HL-60/S4 treated with phorbol 12-myristate 13-acetate at 8.2 ng/mL for 4 days and 3 days (cell line): ENCODE results near the gene AKAP1.

Source experiments
- in situ Hi-C: fragments of 300-500 bp; cut with MboI; formaldehyde crosslinking; loops from 2 replicates; pipeline ENCODE4 v1.15.0; 2022; ENCODE audit warnings: low sequenced_read_pairs

The AKAP1 gene

DNA sequence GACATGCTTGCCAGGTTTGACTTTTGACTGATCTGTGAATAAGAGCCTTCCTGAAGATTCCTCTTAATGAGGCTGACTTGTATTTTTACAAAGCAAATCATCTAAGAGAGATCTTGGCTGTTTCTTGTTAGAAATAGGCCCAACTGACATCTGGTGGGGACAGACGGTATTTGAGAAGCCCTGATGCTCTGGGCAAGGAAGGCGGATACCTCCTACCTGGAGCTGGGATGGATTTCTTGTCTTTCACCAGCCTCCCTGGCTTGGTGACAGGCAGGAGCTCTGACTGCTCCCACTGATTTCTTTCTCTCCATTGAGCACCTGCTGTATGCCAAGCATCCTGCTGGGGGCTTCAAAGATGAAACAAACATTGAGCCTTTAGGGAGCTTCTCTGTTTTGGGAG lies 40.4 kb downstream of the AKAP1 start:
- in situ Hi-C loops, result loop anchor here (25.0 kb wide), 1 partner anchor 712 kb away; no protein-coding TSS in a partner anchor

DNA sequence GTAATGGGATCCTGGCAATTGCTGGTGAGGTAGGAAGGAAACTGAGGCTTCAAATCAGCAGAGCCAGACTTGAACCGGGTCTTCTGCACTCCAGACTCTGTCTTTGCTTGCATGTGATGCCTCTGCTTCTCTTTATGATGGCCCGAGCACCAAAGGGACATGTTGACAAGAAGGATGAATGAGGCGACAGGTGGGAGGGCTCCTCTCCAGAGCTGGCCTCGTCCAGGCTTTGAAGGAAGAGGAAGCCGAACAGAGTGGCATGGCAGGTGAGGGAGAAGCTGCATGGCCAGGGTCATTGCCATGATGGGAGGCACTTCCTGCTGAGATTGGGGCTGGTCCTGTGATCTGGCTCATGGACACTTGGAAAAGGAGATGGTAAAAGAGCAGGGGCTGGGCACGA lies 40.8 kb downstream of the AKAP1 start:
- in situ Hi-C loops, result loop anchor here (25.0 kb wide), 1 partner anchor 711 kb away; no protein-coding TSS in a partner anchor

DNA sequence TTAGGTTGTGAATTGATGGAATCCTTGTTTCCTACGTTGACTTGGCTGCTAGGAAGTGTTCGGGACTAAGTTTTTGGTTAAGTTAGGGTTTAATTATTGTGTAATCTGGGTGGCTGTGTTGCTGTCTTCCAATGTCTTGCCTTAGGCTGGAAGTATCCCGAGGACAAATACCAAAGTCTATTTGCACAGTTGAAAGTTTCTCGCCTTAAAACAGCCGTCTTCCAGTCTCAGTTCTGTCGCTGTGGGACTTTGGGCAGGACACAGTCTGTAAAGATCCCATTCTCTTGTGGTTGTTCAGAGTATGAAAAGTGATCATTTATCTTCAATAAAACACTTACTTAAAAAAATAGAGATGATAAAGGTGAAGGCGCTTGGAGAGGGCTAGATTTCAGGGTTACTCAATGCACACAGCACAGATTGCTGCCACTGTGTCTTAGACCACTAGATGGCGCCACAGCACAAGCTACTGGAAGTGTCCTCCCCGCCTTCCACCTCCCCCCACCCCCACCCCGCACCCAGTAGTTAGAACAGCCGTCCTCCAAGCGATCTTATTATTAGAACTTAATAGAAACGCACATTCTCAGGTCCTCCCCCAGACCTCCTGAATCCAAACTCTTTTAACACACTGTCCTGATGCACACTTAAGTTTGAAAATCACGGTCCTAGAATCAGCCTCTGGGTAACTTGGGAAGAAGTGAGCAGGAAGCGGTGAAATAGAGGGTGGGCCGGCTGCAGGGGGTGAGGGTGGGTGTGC lies 45.8 kb downstream of the AKAP1 start:
- in situ Hi-C loops, result loop anchor here (25.0 kb wide), 1 partner anchor 706 kb away; no protein-coding TSS in a partner anchor

DNA sequence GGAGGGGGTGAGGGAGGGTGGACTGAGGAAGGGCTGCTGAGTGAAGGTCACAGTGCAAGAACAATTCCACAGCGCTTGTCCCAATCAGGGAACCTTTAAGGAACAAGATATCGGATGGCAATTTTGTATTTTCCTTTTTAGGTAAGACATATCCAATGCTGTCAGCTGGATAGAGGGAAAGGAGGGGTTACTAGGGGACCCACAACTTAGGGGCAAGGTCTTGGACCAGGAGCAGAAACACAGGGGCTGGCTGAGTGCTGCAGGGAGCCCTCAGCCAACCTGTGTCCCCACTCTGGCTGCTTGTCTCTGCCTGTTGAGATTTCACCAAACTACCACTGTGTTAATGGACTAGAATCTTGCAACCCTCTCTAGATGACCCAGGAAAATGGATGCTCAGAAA lies 47.6 kb downstream of the AKAP1 start:
- in situ Hi-C loops, result loop anchor here (25.0 kb wide), 1 partner anchor 705 kb away; no protein-coding TSS in a partner anchor

- in situ Hi-C loops, result loop anchor here (25.0 kb wide), 1 partner anchor 704 kb away; no protein-coding TSS in a partner anchor
These were observed 48.4 kb downstream of the AKAP1 start for GRCh38 chr17:57133486-57133885.

- in situ Hi-C loops, result loop anchor here (25.0 kb wide), 1 partner anchor 702 kb away; no protein-coding TSS in a partner anchor
These were observed 50.2 kb downstream of the AKAP1 start for GRCh38 chr17:57135026-57135788.

GRCh38 chr17:57135789-57136291 lies 50.8 kb downstream of the AKAP1 start:
- in situ Hi-C loops, result loop anchor here (25.0 kb wide), 1 partner anchor 701 kb away; no protein-coding TSS in a partner anchor

GRCh38 chr17:57136355-57136754 lies 51.3 kb downstream of the AKAP1 start:
- in situ Hi-C loops, result loop anchor here (25.0 kb wide), 1 partner anchor 701 kb away; no protein-coding TSS in a partner anchor

GRCh38 chr17:57138030-57138911 lies 53.2 kb downstream of the AKAP1 start:
- in situ Hi-C loops, result loop anchor here (25.0 kb wide), 1 partner anchor 699 kb away; no protein-coding TSS in a partner anchor

DNA sequence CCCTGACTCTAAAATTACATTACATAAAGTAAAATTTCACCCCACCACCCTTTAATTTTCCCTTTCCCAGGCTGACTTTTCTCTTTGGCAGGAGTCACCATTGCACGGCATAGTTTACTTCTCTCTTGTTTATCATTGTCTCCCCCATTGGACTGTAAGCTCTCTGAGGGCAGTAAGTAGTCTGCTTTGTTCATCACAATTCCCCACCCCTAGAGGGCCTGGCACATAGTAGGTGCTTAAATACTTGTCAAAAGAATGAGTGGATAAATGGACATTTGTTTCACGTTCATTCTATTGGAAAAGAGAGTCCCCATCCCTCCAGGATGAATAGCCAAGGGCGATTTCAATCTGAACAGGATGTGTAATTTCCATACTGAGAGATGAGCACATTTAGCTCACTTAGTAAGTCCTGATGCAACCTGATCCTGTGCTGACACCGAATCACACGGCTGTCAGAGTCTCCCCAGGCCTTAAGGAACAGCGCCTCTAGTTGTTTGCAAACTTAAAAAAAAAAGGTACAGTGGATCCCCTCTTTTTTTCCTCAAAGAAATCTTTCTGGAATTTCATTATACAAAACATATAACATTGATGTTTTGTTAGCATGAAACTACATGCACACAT lies 54.0 kb downstream of the AKAP1 start:
- in situ Hi-C loops, result loop anchor here (25.0 kb wide), 1 partner anchor 698 kb away; no protein-coding TSS in a partner anchor

DNA sequence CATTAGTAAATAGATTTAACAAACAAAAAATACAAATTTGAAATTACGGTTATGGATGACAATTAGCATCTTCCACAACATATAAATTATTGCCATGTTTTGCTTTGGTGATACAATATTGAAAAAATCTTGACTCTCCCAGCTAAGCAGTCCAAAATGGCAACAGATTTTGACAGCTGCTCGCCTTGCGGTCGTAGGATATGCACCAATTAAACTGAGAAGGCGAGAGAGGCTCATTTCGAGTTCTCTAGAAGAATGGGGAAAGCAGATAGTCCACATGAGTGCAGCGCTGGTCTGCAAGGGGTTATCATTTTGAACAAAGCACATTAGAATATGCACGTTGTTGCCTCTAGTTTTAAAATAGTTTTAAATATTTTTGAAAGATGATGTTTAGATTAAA lies 55.3 kb downstream of the AKAP1 start:
- in situ Hi-C loops, result loop anchor here (25.0 kb wide), 1 partner anchor 697 kb away; no protein-coding TSS in a partner anchor

DNA sequence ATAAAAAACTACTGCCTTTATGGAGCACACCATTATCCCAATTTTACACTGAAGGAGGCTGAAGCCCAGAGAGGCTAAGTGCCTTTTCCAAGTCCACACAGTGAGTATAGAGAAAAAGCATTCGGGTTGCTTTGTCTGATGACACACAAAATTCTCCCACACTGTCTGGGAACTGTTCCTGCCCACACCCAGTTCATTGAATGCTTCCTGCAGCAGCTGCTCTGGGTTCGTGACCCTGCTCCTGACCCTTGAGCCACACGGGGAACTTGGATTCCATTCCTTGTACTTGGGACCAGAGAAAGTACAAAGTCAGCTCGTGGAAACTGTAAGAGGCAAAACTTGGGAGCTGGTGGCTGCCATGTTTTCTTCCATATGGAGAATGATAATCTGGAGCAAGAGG lies 57.9 kb downstream of the AKAP1 start:
- in situ Hi-C loops, result loop anchor here (25.0 kb wide), 1 partner anchor 694 kb away; no protein-coding TSS in a partner anchor

DNA sequence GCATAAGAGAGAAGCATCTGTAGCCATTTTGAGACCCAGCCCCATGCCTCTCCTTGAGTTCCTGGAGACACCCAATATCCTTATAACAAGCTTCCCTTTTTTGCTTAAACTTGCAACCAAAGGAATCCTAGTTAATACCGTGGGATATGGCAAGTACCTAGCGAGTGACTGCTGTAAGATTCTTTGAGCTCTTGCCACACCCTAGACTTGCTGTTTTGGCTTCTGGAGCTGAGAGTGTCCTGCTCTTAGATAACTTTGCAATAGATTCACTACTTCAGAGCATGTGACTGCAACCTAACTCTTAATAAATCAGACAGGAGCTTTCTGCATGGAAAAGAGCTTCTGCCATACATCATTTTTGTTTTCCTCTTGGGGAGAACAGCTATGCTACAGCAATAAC lies 58.3 kb downstream of the AKAP1 start:
- in situ Hi-C loops, result loop anchor here (25.0 kb wide), 1 partner anchor 694 kb away; no protein-coding TSS in a partner anchor

- in situ Hi-C loops, result loop anchor here (25.0 kb wide), 1 partner anchor 693 kb away; no protein-coding TSS in a partner anchor
These were observed 58.9 kb downstream of the AKAP1 start for GRCh38 chr17:57143919-57144318.

DNA sequence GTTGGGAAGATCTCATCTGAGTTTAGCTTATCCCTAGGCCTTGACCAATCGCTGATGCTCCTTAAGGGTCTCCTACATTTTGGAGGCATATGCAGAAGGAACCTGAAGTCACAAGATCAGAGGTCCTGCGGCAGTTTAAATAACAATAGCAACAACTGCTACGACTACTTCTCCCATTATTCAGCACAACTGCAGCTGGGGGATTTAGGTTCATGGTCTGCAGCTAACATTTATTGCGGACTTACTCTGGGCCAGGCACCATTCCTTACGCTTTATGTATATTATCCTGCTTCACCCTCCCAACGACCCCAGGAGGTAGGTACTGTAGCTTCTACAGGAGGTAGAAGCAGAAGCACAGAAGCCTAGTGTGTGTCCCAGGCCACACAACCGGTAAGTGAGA lies 59.5 kb downstream of the AKAP1 start:
- in situ Hi-C loops, result loop anchor here (25.0 kb wide), 1 partner anchor 693 kb away; no protein-coding TSS in a partner anchor

GRCh38 chr17:57145347-57145746 lies 60.3 kb downstream of the AKAP1 start:
- in situ Hi-C loops, result loop anchor here (25.0 kb wide), 1 partner anchor 692 kb away; no protein-coding TSS in a partner anchor

- in situ Hi-C loops, result loop anchor here (25.0 kb wide), 1 partner anchor 691 kb away; no protein-coding TSS in a partner anchor
These were observed 61.2 kb downstream of the AKAP1 start for GRCh38 chr17:57146273-57146672.

GRCh38 chr17:57151798-57152197 lies 66.8 kb downstream of the AKAP1 start:
- in situ Hi-C loops, result no loop called here

- in situ Hi-C loops, result no loop called here
These were observed 68.0 kb downstream of the AKAP1 start for GRCh38 chr17:57152967-57153528.
